Activated CD8-positive, alpha-beta memory T cell treated with anti-CD3 and anti-CD28 coated beads, Interleukin-2, amount 50 U/mL, for 1 hour (primary cell): ENCODE data around the gene CMKLR1.

ENCODE experiments used
- DNase-seq: peaks from one replicate; pipeline ENCODE4 v3.0.0-alpha.2; 2020; ENCODE audit errors: extremely low read depth

CMKLR1 gene

DNA sequence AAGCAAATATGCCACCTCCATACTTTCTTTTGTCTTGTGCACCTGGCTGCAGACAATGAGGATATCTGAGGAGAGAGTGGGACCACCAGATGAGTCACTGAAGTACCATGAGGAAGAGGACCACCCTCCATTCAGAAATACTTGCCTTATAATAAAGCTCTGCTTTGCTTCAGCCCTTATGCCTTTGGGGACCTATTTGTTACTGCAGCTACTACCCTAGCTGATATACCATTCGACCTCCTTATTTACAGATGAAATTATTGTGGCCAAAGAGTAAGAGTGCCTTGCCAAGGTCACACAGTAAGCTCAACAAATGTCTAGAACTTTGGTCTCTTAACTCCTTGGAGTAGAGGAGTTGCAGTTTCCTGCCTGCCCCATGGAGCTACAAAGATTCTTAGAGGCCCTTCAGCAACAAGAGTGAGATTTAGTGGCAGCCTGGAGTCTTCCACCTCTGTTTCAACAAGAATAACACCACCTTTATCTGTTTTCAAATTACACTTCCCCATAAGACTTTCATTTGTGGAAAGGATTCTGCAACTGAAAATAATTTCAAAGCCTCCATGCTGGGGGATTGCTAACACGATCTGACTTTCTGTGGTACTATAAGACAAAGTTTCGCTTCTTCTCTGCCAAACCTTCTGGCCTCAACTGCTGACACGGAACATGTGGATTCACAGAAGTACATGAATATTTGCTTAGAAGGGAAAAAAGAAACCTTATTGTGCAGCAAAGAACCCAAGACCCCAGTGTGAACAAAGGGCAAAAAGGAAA lies 3.6 kb downstream of the CMKLR1 start:
- no peak for DNase-seq

DNA sequence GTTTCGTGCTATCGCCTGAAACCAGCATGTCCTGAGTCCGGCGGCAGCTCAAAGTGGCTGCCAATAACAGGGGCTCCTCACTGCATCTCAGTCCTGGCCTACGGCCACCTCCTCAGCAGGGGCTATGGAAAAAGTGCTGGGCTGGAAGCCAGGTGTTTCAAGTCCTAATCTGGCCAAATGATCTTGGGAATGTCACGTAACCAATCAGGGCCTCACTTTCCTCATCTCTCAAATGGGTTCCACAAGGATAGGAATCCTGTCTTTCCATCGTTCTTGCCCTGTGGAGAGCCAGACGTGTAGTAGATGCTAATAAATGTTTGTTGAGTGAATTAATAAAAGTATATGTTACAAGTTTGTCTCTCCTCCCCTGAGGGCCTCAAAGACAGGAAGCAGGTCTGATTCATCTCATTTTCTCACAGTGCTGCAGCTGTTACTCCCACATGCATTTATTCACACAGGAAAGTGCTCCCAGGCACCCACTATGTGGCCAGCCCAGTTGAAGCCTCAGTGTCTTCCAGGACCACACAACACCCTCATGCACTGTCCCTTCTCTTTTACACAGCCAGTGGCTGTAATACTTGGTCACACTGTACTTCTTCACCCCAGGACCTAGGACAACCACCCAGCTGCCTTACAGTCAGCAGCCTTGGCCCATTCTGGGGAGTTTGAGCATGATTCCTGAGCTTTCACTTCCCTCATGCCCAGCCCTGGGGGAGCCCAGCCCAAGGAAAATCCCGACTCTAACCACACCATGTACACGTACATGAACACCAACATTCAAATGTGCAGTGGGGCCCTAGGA lies 5.0 kb downstream of the CMKLR1 start:
- DNase-seq, result no peak

GRCh38 chr12:108332791-108333382 lies 6.2 kb downstream of the CMKLR1 start:
- DNase-seq, result no peak

GRCh38 chr12:108328420-108328819 lies 10.7 kb downstream of the CMKLR1 start:
- no peak for DNase-seq

- DNase-seq, result no peak
Measured at GRCh38 chr12:108327621-108328344, 11.3 kb downstream of the CMKLR1 start.

- no peak for DNase-seq
Measured at GRCh38 chr12:108326254-108326750, 12.8 kb downstream of the CMKLR1 start.

DNA sequence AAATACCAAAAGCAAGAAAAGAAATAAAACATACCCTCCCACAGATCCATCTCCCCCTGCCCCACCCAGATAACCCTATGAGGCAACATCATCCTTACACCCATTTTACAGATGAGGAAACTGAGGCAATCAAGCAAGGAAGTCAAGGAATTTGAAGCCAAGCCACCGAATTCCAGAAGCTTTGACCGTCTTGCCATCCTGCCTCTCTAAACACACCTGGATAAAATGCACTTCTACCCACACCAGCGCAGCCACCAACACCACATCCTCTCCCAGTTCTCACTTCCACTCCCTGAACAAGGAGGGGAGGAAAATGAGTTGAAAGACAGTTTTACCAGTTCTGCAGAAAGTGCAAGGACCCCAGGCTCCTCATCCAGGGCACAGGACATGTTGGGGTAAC lies 13.6 kb downstream of the CMKLR1 start:
- DNase-seq, result no peak

GRCh38 chr12:108325018-108325358 lies 14.1 kb downstream of the CMKLR1 start:
- DNase-seq, result no peak

DNA sequence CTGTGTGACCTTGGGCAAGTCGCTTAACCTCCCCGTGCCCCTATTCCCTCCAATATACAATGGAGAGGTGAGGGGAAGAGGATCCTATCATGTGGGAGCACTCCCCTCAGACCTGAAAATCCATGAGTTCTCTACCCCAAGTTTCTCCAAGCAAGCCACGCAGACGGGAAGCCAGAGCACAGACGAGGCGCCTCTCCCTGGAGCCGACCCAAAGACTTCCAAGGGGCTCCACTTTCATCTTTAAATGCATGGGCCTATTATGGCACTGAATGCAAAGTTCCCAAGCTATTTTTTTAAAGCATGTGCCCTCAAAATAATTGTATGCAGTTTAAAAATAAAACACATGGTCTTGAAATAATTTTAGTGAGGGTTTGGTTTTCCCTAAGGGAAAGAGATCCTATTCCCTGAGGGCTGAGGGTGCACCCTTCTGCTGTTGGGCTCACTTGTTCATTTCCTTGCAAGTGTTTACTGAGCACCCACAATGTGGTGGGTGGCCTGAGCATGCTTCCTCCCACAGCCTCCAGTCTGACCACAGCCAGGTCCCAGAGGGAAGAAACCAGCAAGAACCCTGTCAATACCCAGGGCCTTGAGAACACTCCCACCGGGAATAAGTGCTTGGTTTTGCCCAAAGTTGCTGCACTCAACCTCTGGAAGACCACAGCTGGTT lies 14.6 kb downstream of the CMKLR1 start:
- no peak for DNase-seq

DNA sequence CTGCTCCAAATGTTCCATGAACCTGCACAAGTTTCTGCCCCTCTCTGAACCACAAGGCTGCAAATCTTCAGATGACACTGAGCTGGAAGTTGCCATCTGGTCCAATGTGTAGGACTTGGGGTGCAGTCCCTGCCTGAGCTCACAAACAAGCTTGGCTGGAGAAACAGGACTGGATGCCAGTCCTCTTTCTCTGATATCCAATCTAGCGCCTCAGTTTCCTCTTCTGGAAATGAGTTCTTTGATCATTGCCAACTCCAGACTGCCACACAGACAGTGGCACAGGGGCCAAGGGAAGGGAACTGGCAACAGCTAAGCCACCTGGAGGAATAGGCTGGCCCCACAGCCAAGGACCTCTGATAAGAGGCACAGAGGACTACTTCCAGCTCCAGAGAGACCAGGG lies 15.5 kb downstream of the CMKLR1 start:
- DNase-seq, result no peak

GRCh38 chr12:108322998-108323397 lies 16.1 kb downstream of the CMKLR1 start:
- no peak for DNase-seq

DNA sequence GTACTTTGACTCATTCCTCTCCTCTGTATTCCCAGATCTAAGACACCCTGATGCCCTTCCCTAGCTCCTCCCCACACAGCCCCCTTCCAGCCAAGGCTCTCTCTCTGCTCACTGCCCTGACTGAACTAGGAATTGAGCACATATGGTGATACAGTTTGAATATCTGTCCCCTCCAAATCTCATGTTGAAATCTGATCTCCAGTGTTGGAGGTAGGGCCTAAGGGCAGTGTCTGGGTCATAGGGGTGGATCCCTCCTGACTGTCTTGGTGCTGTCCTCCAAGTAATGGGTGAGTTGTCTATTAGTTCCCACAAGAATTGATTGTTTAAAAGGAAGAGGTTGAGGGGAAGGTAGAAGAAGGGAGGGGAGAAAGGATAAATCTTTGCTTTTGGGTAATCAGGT lies 17.4 kb downstream of the CMKLR1 start:
- DNase-seq, result no peak

DNA sequence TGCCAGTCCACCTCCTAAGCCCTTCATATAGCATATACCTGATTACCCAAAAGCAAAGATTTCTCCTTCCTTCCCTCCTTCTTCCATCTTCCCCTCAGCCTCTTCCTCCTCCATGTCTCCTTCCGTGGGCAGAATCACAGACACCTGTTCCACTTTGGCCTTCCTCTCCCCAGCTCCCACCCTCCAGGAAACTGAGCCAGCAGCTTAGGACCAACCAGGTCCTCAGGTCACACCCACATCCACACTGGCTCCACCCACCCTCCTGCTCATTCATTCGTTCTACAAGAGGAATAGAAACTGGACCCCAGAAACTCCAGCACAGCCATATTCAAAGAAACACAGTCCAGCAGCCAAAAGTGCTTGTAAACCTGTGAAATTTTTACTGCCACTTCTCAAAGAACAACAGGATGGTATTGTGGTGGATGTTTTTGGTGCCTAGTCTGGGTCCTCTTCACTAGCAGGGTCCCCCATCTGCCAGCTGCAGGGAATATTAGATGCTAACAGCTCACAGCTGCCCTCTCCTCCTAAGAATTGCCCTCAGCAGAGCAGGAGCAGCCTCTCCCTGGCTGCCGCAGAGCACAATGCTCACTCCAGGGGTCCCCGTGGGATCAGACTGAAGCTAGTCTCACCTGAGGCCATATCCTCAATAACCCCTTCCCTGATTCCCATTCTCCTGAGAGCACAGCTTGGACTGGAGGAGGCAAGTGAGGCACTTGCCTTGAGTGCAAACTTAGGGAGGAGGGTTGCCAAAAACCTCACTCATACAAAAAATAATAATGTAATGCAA lies 18.4 kb downstream of the CMKLR1 start:
- DNase-seq, result no peak

DNA sequence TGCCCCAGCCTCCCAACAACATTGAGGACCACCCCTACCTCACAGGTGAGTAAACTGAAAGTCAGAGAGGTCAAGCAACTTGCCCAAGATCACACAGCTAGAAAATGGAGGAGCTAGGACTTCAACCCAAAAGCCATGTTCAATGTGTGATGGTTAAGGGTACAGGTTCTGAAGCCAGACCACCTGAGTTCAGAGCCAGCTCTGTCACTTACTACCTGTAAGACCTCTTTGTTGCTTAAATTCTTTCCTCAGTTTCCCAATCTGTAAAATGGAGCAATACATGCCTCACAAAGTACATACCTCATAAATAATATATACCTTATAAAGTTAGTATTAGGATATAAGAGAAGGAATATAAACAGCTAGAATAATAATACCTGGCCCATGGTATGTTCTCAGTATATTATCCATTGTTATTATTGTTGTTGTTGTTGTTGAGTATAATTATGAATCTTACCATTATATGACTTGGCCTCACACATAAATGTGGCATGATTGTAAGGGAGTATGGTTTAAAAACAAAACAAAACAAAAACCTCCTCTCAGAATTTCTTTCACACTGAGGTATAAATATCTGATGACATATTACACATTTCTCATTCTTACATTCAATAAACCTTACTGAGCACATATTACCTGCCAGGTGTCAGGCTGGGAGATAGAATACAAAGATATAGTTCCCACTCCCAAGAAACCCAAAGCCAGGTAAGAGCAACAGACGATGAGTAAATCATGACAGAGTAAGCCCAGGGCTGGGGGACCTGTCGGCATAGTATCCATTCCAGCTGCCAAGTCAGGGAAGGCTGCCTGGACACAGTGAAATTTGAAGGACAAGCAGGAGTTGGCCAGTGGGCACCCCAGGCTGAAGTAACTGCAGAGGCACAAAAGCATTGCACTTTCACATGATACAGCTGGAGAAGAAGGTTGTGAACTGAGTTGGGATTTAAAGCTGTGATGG lies 19.6 kb downstream of the CMKLR1 start:
- no peak for DNase-seq

DNA sequence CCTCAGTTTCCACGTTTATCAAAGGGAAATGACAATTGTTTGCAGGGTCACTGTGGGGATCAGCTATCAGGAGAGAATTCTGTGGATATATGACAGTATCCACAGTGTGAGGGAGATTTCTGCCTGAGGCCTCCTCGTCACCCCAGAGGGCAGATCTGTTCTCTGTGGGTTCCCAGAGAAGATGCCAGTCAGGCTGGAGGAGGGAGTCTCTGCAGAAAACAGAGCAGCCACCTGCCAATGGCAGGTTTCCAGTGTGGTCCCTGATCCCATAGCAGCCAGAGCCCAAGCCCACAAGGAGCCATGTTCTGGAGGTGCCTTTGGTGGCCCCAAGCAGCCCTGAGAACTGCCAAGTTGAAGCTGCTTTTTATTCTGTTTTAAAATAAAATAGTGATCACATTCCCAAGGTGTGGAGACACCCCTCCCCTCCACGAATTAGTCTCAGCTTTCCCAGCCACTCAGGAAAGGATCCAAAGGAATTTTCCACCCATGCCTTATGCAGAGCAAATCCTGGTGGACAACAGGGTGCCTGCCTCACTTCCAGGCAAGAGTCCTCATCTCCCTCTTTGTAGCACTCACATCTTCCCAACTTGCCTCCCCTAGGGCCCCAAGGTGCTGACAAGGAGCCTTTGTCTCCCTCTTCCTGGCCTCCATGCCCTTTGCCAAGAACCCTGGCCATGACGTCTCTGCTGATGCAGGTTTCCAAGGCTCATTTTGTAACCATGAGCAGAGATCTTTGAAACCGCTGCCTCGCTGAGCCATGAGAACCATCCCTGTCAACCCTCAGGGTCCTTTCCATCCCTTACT lies 20.4 kb downstream of the CMKLR1 start:
- no peak for DNase-seq

GRCh38 chr12:108317308-108318234 lies 21.5 kb downstream of the CMKLR1 start:
- DNase-seq, result no peak
